Cerebellar cortex (tissue), 1 donor: ENCODE results near the gene B3GALNT2.

Source experiments
- DNase-seq: peaks from one replicate; pipeline ENCODE4 v3.0.0-alpha.2; 2015; ENCODE audit warnings: low spot score

Gene B3GALNT2

GRCh38 chr1:235450886-235451483, 53.3 kb downstream of the B3GALNT2 start:
- no peak for DNase-seq

- DNase-seq: no peak
Observed at GRCh38 chr1:235450433-235450832, 53.8 kb downstream of the B3GALNT2 start.

GRCh38 chr1:235448616-235449015, 55.6 kb downstream of the B3GALNT2 start:
- no peak for DNase-seq

DNA sequence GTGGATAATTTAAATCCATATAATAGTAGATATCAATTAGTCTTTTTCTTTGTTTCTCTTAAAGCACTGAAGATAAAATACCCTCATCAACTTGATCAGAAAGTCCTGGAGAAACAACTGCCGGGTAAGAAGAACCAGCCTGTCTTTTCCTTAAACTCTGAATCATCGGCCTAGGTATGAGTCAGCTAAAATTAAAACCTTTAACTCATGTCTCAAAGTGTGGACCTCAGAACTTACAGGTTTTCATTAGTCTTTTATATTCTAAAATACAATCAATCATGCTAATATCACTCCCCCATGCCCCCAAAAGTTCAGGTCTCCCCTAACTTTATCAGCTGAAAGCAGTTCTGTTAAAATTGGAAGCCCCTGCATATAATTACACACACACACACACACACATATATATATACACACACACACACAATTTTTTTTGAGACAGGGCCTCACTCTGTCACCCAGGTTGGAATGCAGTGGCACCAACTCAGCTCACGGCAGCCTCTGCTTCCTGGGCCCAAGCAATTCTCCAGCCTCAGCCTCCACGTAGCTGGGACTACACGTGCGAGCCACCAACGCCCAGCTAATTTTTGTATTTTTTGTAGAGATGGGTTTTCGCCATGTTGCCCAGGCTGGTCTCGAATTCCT, 61.3 kb downstream of the B3GALNT2 start:
- DNase-seq: no peak

DNA sequence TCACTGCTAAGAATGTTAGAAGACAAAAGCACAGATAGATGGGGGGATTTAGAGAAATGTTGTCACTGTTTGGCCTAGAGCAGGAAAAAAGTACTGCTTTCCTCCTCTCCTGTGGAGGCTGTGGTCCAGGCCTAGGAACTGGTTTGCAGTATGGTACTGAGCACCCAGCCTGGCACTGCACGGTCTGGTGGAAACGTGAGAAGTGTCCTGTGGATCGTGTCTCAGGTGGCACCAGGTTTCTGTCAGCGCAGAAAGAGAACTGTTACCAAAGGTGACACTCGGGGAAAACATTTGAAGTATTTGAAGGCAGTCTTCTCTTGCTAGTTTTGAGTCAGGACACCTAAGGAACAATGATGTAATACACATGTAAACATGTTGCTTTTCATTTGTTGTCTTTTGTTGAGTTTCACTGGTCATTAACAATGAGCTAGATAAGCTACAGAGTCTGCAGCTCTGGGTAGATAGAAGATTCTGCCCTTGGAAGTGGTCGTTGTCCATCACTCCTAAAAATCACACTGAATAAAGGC, 63.0 kb downstream of the B3GALNT2 start:
- no peak for DNase-seq

GRCh38 chr1:235434001-235434400, 70.3 kb downstream of the B3GALNT2 start:
- no peak for DNase-seq

GRCh38 chr1:235430991-235431390, 73.3 kb downstream of the B3GALNT2 start:
- no peak for DNase-seq

GRCh38 chr1:235429143-235429542, 75.1 kb downstream of the B3GALNT2 start:
- DNase-seq: no peak

DNA sequence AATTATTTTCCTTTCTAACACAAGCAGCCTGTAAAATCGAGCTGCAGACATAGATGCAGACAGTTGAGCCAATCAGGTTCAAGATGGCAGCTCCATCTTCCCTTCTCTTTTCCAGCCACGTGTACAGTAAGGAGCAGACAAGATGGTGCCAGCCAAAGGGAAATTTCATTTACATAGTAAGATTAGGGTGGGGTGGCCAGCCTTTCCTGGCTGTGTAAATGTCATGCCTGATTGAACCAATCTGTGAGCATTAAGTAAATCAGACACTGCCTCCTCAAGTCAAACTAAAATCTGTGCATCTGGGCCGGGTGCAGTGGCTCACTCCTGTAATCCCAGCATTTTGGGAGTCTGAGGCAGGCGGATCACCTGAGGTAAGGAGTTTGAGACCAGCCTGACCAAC, 76.8 kb downstream of the B3GALNT2 start:
- DNase-seq: no peak

GRCh38 chr1:235426680-235427079, 77.6 kb downstream of the B3GALNT2 start:
- no peak for DNase-seq

- DNase-seq: no peak
Observed at GRCh38 chr1:235426143-235426542, 78.1 kb downstream of the B3GALNT2 start.

- no peak for DNase-seq
Observed at GRCh38 chr1:235425357-235425756, 78.9 kb downstream of the B3GALNT2 start.

DNA sequence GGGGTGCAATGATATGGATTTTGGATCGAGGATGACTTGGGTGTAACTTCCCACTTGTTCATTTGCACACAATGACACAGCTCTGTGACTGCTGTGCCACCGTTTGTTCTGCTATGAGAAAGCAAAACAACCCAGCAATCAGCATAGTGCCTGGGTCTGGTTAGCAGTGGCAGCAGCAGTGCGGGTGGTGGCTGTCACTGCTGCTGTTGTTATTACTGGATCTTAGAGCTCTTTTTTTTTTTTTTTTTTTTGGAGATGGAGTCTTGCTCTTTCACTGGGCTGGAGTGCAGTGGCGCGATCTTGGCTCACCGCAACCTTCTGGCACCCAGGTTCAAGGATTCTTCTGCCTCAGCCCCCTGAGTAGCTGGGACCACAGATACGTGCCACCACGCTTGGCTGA, 80.2 kb downstream of the B3GALNT2 start:
- DNase-seq: no peak

DNA sequence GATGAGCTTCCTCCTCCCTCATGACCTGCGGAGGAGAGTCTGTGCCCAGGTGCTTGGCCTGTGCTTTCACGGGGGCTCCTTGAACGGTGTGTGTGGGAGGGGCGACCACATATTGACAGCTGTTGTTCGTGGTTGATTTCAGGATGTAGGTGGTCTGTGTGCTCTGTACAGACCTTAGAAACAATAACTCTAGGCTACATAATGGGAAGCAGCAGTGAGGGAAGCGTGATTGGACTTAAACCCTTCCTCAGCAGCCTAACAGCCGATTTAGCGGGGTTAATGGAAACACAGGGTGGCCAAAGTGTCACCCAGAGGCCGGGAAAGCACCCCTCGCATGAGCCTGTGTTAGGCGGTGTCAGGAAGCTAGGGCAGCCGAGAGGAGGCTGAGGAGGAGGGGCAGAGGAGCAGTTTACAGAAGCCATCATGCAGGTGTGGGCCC, 81.0 kb downstream of the B3GALNT2 start:
- no peak for DNase-seq

- peak; percentile 46 for DNase-seq
Observed at GRCh38 chr1:235421751-235422150, 82.5 kb downstream of the B3GALNT2 start.

DNA sequence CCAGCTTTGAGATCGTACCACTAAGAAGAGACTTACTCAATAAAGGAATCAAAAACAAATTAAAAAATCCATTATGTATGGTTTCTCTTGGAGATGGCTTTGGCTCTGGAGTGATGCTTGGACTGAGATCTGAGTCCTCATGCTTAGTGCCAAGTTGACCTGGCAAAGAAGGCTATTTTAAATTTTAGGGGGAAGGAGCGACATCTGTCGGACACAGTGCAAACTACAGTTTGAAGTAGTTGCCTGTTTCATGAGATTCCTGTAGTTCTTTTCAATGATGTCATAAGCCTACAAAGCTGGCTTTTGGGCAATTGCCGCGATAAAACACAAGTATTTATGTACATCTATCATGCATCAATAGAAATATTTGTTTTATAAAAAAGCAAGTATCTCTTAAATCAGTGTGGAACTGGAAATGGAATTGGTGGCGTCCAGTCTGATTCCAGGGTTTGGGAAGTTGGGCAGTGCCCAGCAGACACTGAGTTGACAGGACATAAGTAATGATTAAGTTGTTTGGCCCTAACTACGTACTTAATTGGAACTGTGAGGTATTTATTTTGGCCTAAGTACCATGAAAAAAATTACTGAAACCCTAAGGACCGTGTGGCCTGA, 87.1 kb downstream of the B3GALNT2 start:
- DNase-seq: peak; percentile 88

- DNase-seq: peak; percentile 43
Observed at GRCh38 chr1:235416662-235417049, 87.6 kb downstream of the B3GALNT2 start.

- DNase-seq: peak; percentile 77
Observed at GRCh38 chr1:235415008-235415904, 89.0 kb downstream of the B3GALNT2 start.

DNA sequence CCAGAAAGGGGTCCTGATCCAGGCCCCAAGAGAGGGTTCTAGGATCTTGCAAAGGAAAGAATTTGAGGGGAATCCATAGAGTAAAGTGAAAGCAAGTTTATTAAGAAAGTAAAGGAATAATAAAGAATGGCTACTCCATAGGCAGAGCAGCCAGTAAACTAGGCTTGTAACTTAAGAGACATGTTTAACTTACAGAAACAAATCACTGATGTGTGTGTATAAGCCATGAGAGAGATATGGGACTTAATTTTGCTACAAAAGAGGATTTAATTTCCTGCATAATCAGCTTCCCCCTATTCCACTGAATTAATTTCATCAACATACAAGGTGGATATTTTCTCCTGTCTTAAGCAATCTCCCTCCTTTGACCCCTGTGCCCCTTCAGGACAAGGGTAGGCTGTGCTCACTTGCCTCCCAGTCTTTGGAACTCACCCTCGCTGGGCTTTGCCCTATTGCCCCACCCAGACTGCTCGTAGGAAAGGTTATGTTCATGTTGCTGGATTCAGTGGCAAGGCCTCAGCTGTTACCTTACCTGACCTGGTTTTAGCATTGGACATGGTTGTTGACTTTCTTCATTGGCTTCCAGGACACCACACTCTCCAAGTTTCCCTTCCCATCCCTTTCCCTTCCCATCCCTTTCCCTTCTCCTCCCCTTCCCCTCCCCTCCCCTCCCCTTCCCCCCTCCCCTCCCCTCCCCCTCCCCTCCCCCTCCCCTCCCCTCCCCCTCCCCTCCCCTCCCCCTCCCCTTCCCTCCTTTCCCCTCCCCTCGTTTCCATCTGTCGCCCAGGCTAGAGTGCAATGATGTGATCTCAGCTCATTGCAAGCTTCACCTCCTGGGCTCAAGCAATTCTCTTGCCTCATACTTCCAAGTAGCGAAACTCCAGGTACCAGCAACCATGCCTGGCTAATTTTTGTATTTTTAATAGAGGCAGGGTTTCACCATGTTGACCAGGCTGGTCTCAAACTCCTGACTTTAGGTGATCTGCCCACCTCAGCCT, 92.5 kb downstream of the B3GALNT2 start:
- DNase-seq: peak; percentile 42

DNA sequence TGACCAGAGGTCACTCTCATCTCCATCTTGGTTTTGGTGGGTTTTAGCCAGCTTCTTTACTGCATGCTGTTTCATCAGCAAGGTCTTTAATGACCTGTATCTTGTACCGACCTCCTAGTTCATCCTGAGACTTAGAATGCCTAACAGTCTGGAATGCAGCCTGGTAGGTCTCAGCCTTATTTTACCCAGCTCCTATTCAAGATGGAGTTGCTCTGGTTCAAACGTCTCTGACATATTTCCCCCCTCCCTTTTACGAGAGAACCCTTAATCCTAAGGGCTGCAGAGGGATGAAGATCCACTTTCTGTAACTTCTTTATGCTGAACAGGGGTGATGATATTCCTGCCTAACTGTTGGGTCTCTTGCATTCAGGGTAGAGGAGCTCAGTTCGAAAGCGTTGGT, 93.8 kb downstream of the B3GALNT2 start:
- no peak for DNase-seq
